ENCODE measurements around the gene CYSRT1.
"Not testable (repeated sequence)": the region's sequence is repeated elsewhere in the genome, so short reads cannot be mapped to it uniquely, and the experiment has no call there.

The CYSRT1 gene

GRCh38 chr9:137256856-137257255, 31.9 kb downstream of the CYSRT1 start:
- ATAC-seq (ENCODE audit: low read depth) = no peak

GRCh38 chr9:137262173-137262908, 37.4 kb downstream of the CYSRT1 start:
- not testable (repeated sequence) for H3K27me3 ChIP-seq (ENCODE audit: insufficient read depth, poor library complexity, severe bottlenecking); DNase-seq (ENCODE audit: low spot score); H3K4me3 ChIP-seq (ENCODE audit: severe bottlenecking); H3K9me3 ChIP-seq (ENCODE audit: severe bottlenecking); ATAC-seq (ENCODE audit: low read depth); H3K27ac ChIP-seq (ENCODE audit: poor library complexity, severe bottlenecking); H3K4me1 ChIP-seq (ENCODE audit: insufficient read depth, poor library complexity, severe bottlenecking)
- peaks cover 69% of the 10 kb centered on the region for H3K36me3 ChIP-seq (ENCODE audit: low read depth)
- TF ChIP-seq CTCF (IDR thresholded peaks at IDR 0.05; ENCODE audit: poor library complexity, severe bottlenecking) = peak; percentile 70

More at GRCh38 chr9:137256856-137257255, 31.9 kb downstream of the CYSRT1 start:
- Histone ChIP-seq H3K9me3 (ENCODE audit: severe bottlenecking) (no peaks in the 10 kb centered on the region), H3K27ac (ENCODE audit: poor library complexity, severe bottlenecking) (no peak overlapping the region), H3K36me3 (ENCODE audit: low read depth) (peaks cover 36% of the 10 kb centered on the region), H3K27me3 (ENCODE audit: insufficient read depth, poor library complexity, severe bottlenecking) (no peaks in the 10 kb centered on the region), H3K4me3 (ENCODE audit: severe bottlenecking) (no peak overlapping the region), H3K4me1 (ENCODE audit: insufficient read depth, poor library complexity, severe bottlenecking) (peaks cover 7% of the 10 kb centered on the region)
- no peak for DNase-seq (ENCODE audit: low spot score)
- TF ChIP-seq CTCF (IDR thresholded peaks at IDR 0.05; ENCODE audit: poor library complexity, severe bottlenecking) = no peak

GRCh38 chr9:137262909-137263285, 37.9 kb downstream of the CYSRT1 start:
- H3K36me3 ChIP-seq (ENCODE audit: low read depth) = peaks cover 71% of the 10 kb centered on the region

GRCh38 chr9:137263506-137263905, 38.5 kb downstream of the CYSRT1 start:
- Histone ChIP-seq H3K9me3 (ENCODE audit: severe bottlenecking) (no peaks in the 10 kb centered on the region), H3K36me3 (ENCODE audit: low read depth) (peaks cover 70% of the 10 kb centered on the region), H3K27ac (ENCODE audit: poor library complexity, severe bottlenecking) (no peak overlapping the region), H3K4me1 (ENCODE audit: insufficient read depth, poor library complexity, severe bottlenecking) (no peaks in the 10 kb centered on the region), H3K4me3 (ENCODE audit: severe bottlenecking) (no peak overlapping the region), H3K27me3 (ENCODE audit: insufficient read depth, poor library complexity, severe bottlenecking) (no peaks in the 10 kb centered on the region)
- peak; percentile 36 for DNase-seq (ENCODE audit: low spot score)
- TF ChIP-seq CTCF (IDR thresholded peaks at IDR 0.05; ENCODE audit: poor library complexity, severe bottlenecking) = no peak
- no peak for ATAC-seq (ENCODE audit: low read depth)

More at GRCh38 chr9:137262909-137263285, 37.9 kb downstream of the CYSRT1 start:
- H3K4me3 ChIP-seq (ENCODE audit: severe bottlenecking) = no peak overlapping the region
- H3K27ac ChIP-seq (ENCODE audit: poor library complexity, severe bottlenecking) = no peak overlapping the region
- no peaks in the 10 kb centered on the region for H3K9me3 ChIP-seq (ENCODE audit: severe bottlenecking)
- no peak for ATAC-seq (ENCODE audit: low read depth)
- H3K4me1 ChIP-seq (ENCODE audit: insufficient read depth, poor library complexity, severe bottlenecking) = no peaks in the 10 kb centered on the region
- H3K27me3 ChIP-seq (ENCODE audit: insufficient read depth, poor library complexity, severe bottlenecking) = no peaks in the 10 kb centered on the region
- no peak for TF ChIP-seq CTCF (IDR thresholded peaks at IDR 0.05; ENCODE audit: poor library complexity, severe bottlenecking)
- DNase-seq (ENCODE audit: low spot score) = no peak

- Histone ChIP-seq H3K4me3 (ENCODE audit: severe bottlenecking) (no peak overlapping the region), H3K4me1 (ENCODE audit: insufficient read depth, poor library complexity, severe bottlenecking) (no peaks in the 10 kb centered on the region), H3K36me3 (ENCODE audit: low read depth) (peaks cover 70% of the 10 kb centered on the region), H3K27ac (ENCODE audit: poor library complexity, severe bottlenecking) (no peak overlapping the region), H3K9me3 (ENCODE audit: severe bottlenecking) (no peaks in the 10 kb centered on the region), H3K27me3 (ENCODE audit: insufficient read depth, poor library complexity, severe bottlenecking) (no peaks in the 10 kb centered on the region)
- peak; percentile 58 for DNase-seq (ENCODE audit: low spot score)
- no peak for TF ChIP-seq CTCF (IDR thresholded peaks at IDR 0.05; ENCODE audit: poor library complexity, severe bottlenecking)
- ATAC-seq (ENCODE audit: low read depth) = no peak
Observed at GRCh38 chr9:137264067-137264466, 39.1 kb downstream of the CYSRT1 start.
